ENCODE data around the gene ICAM1.

The ICAM1 gene

DNA sequence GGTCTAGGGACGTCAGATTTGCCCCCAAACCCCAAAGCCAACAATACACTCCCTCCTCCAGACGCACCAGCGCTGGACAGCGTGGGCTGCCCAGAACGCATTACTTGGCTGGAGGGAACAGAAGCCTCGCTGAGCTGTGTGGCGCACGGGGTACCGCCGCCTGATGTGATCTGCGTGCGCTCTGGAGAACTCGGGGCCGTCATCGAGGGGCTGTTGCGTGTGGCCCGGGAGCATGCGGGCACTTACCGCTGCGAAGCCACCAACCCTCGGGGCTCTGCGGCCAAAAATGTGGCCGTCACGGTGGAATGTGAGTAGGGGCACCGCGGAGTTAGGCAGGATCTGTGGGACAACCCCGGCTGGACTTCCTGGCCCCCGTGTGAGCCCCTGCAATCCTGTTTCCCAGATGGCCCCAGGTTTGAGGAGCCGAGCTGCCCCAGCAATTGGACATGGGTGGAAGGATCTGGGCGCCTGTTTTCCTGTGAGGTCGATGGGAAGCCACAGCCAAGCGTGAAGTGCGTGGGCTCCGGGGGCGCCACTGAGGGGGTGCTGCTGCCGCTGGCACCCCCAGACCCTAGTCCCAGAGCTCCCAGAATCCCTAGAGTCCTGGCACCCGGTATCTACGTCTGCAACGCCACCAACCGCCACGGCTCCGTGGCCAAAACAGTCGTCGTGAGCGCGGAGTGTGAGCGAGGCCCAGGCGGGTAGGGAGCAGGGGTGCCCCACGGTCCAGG lies 22.9 kb downstream of the ICAM1 start:
- DNase-seq: peak; percentile 29

DNA sequence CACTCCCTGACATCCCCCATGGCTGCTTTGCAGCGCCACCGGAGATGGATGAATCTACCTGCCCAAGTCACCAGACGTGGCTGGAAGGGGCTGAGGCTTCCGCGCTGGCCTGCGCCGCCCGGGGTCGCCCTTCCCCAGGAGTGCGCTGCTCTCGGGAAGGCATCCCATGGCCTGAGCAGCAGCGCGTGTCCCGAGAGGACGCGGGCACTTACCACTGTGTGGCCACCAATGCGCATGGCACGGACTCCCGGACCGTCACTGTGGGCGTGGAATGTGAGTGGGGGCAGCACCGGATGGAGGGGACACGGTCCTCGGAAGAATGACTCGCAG lies 23.4 kb downstream of the ICAM1 start:
- peak; percentile 28 for DNase-seq

DNA sequence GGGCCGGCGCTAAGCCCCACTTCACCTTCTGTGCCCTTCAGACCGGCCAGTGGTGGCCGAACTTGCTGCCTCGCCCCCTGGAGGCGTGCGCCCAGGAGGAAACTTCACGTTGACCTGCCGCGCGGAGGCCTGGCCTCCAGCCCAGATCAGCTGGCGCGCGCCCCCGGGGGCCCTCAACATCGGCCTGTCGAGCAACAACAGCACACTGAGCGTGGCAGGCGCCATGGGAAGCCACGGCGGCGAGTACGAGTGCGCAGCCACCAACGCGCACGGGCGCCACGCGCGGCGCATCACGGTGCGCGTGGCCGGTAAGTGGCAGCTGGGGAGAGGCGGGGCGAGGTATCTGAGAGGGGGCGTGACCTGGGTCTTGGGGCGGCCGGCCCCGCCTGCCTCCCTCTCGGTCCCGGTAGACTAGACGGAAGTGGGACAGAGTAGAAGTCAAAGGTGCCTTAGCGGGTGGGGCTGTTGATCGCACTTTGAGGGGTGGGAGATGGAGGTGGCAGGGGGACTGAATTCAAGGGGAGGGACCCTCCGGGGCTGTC lies 24.5 kb downstream of the ICAM1 start:
- DNase-seq: peak; percentile 42

DNA sequence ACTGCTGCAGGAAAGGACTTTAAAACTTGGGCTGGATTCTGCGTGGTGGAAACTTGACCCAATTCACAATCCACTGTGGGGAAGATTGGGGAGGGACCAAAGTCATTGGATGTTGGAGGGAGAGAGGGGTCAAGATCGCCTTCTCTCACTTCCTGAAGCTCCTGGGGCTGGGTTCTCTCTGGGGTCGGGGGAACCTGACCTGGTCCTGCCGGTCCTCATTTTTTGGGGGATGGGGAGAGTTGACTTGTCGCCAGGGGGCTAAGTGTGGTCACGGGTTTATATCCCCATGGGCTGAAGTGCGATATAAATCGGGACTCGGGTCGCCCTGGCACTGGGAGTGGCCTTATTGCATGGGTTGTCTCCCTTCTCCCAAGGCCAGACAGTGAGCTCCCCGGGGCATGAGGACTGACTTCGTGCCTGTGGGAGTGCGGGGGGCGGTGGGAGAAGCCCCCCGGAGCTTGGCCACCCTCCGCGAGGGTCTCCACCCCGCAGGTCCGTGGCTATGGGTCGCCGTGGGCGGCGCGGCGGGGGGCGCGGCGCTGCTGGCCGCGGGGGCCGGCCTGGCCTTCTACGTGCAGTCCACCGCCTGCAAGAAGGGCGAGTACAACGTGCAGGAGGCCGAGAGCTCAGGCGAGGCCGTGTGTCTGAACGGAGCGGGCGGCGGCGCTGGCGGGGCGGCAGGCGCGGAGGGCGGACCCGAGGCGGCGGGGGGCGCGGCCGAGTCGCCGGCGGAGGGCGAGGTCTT lies 25.1 kb downstream of the ICAM1 start:
- DNase-seq: peak; percentile 54

DNA sequence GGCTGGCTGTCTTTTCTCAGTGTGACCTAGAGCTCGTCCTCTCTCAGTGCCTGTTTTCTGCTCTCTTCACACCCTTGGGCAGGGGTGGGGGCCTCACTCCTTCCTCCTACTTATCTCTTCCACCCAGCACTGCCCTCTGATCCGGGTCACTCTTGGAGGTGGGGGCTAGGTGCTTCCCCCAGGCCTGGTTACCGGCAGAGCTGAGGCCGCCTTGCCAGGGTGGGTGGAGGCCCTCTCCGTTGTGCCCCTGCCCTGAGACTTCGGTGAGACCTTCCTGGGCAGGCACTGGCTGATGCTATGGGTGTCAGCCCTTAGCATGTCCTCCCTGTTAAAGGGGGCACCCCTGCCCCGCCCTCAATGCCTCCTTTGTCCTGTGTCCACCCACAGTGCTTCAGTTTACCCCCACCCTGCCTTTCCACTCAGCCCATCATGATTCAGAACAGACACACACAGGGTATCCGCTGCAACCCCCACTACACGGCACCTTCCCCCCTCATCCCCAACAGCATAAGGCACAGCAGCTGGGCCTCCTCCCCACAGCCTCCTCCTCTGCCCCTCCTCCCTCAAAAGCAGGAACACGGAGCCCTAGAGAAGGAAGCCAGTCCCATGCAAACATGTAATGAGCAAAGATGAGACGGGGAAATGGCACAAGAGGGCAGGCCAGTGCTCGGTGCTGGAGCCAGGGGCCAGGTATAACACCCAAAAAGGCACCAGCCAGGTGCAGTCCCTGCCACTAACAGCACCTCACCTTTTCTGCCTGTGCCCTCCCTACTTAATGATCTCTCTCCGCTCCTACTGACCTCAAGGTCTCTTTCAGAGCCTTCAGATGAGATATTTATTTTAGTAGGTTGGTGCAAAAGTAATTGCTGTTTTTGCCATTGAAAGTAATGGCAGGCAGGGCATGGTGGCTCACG lies 28.9 kb downstream of the ICAM1 start:
- DNase-seq: no peak

DNA sequence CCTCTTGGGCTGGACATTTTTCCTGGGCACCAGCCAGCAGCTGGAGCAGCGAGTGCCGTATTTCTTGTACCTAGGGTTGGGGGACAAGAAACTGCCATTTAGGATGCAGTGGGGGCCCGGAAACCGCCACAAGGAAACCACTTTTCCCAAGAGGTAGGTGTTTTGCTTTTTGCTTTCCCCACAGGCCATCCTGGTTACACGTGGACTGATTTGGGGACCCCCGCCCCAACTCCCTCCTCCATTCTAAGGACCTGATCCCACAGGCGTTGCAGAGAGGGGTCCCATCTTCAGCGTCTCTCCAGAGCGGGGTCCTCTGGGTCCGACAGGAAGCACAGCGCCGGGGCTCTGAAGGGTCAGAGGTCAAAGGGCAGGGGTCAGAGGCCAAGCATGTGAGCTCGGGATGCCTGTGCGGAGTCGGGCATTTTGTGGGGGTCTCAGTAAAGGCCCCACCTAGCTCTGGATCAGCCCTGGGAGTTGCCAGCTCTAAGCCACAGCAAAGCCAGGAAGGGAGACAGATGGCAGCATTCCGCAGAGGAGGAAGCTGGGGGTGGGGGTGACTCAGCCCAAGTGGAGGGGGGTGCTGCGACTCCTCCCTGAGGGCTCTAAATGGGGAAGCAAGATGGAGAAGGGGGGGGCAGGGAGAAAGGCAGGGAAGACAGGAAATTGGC lies 34.4 kb downstream of the ICAM1 start:
- no peak for DNase-seq

DNA sequence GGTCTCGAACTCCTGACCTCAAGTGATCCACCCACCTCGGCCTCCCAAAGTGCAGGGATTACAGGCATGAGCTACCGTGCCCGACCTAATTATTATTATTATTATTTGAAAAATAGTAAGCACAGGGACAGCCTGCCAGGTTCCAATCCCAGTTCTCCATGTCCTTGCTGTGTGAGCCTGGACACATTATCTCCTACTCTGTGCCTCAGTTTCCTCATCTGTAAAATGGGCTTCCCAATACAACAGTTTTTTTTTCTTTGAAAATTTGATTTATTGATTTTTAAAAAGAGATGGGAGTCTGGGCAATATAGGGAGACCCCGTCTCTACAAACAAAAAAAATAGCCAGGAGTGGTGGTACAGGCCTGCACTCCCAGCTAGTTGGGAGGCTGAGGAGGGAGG lies 35.4 kb downstream of the ICAM1 start:
- DNase-seq: no peak

DNA sequence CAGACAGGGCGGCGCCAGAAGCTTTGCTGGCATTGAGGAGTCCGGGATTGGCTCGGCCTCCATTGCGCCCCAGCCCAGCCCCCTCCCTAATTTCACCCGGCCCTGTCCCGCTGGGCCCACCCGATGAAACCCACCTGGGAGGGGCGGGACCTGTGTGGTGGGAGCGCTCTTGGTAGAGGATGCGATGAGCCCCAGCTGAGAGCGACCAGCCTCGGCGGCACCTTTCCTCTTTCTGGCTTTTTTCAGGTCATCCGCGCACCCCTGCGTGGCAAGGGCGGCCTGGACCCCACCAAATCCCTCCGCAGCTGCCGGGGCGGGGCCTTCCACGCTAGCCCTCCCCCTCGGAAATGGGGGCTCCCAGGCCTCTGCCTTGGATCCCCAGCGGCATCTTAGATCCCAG lies 38.5 kb downstream of the ICAM1 start, which contains the start of gene ZGLP1:
ZGLP1 (minus strand) TSS at position 393 of the 400 bp plus-strand sequence.
- no peak for DNase-seq

DNA sequence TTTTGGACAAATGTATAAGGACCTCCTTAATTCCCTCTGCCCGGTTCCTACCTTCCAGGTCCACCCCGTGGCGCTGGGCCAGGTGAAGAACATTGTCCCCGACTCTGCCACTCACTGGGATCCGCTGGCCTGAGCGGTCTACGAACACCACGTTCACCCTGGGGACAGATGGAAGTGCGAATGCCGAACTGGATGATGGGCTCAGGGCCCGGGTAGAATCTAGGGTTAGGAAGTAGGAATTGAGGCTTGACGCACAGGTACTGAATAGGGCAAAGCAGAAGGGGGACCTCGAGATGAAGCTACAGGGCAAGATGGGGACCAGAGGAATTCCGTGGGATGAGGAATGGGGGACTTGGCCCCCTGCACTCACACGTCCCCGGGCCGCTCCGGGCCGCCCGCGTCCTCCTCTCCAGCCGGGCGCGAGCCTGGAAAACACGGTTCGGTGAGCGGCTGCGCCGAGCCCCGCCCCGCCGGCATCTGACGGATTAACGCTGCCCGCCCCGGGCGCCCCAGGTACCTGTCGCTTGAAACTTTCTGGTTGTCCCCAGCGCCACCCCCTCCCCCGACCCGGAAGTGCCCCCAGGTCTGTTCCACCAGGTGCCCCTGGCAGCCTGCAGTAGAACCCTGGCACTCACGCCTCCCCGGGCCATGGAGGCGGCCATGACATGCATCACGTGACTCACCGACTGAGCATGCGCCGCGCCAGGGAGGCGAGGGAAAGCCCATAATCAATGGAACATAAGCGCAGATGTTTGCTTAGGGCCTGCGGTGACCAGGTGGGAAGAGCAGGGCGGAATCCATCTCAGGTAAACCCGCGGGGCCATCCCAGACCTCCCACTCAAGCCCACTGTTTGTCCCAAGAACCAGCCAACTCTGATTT lies 44.7 kb downstream of the ICAM1 start, which contains the start of gene FDX2:
FDX2 (minus strand) TSS at position 681 of the 880 bp plus-strand sequence; CDS start at position 662, 19 bp downstream.
- DNase-seq: peak; percentile 72

DNA sequence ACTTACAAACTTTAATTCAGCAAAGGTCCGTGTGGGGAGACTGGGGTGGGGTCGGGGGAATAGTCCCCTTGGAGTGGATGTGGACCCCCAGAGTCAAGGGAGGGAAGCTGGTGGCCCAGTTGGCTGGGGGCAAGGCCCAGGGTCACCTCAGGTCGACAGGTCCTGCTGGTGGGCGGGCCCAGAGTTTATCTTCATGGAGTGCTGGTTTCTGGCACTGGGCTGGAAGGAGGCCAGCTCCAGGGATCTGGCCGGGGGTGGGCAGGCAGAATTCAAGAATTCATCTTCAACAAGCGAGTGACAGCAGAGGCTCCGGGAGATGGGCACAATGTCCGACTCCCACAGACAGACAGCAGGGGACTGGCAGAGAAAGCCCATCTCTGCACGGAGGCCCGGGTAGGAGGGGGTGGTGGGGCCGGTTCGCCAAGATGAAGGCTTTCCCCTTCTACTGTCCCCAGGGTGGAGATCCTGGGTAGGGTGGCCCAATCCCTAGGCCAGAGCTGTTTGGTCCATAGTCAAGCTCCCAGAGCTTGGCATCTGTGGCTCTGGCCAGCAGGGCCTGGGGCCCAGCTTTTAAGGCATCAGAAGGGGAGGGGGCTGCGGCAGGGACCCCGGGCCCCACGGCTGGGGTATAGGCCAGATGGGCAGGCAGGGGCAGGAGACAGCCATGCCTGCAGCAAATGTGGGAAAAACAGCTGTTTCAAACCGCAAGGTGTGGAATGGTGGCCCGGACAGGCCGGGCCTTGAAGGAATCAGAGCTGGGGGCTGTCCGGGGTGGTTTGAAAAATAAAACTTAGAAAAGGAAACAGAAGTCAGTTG lies 45.5 kb downstream of the ICAM1 start:
- DNase-seq: peak; percentile 11

DNA sequence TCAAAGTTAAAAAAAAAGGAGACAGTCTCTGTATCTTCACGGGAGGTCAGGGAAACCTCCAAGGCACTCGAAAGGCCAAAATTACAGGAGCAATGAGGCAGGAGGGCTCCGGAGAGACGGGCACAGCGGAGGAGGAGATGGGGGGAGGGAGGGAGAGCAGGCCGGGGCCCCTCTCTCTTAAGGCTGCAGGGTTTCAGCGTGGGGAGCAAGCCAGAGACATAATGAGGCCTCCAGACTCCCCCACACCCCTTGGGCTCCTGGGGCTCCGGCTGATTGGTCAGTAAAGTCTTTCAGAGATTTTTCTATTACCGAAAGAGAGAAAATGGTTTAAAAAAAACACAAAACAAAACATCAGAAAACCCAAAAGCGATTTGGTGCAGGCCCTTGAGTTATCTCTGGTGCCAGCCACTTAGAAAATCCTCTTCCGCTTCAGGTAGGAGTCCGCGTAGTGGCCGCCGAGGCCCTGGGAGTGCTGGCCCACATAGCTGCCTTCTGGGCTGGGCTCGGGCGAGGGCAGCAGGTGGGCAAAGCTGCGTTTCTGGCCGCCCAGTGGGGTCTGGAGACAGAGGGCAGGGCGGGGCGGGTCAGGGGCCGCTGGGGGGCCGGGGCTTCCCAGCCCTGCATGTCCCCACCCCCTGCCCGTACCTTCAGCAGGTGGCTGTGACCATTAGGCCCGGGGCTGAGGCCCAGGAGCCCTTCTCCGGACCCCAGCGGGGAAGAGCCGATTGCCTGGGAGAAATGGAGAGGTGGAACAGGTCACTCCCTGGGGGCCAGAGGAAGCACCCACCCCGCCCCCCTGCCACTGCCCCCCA lies 46.3 kb downstream of the ICAM1 start:
- DNase-seq: no peak

DNA sequence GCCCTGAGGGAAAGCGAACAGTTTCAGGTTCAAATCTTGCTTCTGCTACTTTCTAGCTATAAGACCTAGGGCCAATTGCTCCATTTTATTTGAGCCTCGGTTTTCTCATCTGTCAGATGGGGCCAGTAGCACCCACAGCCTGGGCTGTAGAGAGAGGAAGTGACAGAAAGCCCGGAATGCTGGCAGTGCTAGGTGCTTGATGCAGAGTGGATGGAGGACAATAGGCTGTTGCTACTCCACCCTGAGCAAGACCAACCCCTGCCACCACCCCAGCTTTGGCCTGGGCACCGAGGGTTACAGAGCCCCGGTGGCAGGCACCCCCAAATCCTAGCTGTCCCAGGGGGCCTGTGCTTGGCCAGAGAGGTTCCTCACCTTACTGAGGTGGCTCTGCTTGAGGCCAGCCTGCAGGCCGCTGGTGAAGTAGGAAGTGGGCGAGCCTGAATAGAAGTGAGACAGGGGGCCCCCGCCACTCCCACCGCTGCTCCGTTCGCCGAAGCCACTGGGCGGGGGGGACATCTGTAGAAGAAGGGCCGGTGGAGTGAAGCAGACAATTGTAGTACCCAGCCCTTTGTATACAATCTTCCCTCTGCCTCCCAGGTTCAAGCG lies 47.0 kb downstream of the ICAM1 start:
- DNase-seq: no peak

DNA sequence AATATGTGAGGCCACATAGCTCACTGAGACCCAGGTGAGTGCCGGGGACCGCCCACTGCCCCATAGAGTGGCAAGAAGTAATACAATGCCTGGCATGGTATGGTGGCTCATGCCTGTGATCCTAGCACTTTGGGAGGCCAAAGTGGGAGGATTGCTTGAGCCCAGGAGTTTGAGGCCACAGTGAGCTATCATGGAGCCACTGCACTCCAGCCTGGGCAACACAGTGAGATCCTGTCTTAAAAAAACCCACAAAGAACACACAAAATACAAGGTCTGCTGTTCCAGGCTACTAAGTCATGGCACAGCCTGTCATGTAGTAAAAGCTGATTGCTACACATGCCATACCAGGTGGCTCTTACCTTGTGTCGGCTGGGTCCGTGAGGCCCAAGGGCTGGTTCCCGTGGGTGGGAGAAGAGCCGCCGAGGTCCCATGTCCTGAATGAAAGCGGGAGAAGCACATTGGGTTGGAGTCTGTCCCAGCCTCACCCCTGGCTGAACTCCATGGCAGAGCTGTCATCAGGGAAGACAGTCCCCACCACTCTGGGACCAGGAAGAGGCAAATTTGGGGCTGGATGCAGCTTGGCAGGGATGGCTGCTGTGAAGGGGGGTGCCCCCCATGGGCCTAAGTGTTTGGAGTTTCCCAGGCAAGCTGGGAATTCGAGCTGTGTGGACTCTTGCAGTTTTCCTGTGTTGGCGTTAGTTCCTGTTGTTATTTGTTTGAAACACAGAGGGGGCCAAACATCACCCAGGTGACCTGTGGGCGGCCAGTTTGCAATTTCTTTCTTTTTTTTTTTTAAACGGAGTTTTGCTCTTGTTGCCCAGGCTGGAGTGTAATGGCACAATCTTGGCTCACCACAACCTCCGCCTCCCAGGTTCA lies 48.1 kb downstream of the ICAM1 start:
- DNase-seq: no peak

DNA sequence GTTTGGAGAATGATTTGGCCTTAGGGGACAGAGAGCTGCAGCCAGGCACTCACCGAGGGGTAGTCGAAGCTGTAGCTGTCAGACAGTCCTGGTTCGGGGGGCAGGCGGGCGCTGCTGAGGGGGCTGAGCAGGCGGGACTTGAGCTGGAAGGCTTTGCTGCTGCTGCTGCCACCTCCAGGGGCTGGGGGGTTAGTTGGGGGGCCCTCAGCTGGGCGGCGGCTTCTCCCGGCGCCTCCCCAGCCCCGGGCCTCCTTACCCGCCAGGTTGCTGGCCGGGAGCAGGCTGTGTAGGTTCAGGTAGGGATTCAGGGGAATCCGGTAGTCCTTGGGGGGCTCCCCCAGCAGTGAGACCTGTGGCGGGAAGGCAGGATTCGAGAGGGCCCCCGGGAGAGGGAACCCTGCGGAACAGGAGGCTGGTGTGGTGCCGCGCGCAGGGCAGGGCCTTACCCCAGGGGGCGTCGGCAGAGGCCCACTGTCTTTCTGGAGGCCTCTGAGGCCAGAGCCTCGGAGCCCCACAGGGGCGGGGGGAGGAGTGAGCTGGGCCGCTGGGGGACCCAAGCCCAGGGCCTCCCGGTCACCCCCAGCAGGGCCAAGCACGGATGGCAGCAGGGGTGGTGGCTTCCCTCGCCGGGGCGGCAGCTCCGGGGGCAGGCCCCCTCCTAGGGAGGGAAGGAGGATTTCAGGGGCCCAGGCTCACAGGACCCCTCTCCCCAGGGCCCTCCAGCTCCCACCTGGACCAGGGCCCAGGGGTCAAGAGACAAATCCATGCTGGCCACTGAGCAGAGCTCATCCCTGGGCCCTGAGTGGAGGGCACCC lies 49.9 kb downstream of the ICAM1 start:
- DNase-seq: no peak

DNA sequence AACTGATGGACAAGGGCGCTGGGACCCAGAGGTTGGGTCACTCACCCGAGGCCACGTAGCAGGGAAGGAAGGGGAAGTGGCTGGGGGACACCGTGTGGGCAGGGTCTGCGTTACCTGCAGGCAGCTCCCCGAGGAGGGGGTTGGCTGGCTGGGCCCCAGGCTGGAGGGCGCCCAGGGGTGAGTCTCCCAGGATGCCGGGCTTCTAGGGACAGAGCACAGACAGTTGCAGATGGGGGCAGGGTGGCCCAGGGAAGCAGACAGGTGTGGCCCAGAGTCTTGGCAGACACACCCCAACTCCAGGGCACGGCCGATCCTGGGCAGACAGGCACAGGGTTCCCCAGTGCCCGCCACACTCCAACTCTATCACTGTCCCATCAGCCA lies 50.5 kb downstream of the ICAM1 start:
- DNase-seq: no peak
